GM19438 (cell line): ENCODE results near the gene ADAMTS17.

Experiments
- ATAC-seq: cut with Tn5 transposase; IDR thresholded peaks from one replicate; pipeline ENCODE4 v1.9.1; 2021; ENCODE audit warnings: low read depth; ENCODE audit not compliant: unreplicated experiment

The ADAMTS17 gene

DNA sequence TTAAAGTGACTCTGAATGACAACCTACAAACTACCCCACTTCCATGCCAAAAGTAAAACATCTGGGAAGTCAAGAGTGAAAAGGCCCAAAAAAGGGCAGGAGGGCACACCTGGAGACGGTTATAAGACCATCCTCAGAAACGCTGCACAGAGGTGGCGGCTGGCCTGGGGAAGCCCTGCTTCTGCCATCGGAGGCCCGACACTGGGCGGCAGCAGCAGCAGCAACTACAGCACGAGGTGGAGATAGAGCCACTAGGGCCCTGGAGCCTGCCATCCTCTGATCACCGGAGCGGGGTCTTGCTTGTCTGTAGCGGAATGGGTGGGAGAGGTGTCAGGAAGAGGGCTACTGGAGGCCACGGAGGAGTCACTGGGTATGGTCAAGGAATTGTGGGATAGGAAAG, 283.3 kb downstream of the ADAMTS17 start:
- no peak for ATAC-seq

DNA sequence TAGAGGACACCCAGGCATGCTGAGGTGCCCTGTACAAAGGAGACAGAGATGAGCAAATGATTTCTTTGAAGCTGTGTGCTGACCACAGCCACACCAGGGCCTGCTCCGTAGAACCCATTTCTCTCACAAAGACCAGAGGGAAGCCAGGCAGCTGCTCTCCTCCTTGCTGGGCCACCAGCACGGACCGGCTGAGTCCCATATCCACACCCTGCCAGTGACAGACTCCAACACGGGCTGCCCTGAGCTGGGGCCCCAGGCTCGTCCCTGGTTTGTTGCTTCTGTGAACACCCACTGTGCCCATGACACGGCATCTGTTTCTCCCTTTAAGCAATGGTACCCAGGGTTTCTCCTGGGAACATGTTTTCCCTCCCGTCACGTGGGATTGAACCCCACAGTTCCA, 284.5 kb downstream of the ADAMTS17 start:
- ATAC-seq: no peak

DNA sequence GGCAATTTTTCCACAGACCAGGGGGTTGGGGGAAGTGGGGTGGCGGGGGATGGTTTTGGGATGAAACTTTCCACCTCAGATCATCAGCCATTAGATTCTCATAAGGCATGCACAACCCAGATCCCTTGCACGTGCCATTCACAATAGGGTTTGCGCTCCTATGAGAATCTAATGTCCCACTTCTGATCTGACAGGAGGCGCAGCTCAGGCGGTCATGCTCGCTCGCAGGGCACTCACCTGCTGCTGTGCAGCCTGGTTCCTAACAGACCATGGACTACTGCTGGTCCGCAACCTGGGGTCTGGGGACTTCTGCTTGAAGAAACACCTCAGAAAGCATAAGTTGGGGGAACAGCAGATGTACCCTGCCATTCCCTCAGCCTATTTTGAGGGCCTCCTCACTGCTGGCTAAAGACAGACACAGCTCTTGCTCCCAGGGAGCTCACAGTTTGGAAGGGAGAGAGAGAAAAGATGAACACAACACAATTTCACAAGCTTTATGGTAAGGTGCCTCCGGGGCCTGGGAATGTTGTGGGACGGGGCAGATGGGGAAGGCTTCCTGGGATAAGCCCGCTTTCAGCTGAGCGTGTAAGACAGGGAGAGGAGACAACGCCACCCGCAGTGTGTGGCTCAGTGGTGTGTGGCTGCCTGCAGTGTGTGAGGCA, 285.2 kb downstream of the ADAMTS17 start:
- no peak for ATAC-seq

DNA sequence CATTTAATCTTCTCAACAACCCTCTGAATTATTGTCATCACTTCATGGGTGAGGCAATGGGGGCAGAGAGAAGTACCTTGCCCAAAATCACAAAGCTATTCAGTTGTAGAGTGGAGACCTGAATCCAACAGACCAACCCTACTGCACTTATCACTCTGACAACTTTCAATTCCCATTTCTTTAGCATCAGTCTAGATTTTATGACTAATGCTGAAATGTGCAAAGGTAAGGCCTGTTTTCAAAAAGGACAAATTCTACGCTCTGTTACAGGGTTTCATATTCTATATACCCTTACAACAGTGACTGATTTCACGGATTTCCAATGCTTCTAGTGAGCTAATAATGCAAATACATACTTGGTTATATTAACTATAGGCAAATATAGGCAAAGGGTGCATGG, 286.0 kb downstream of the ADAMTS17 start:
- no peak for ATAC-seq

DNA sequence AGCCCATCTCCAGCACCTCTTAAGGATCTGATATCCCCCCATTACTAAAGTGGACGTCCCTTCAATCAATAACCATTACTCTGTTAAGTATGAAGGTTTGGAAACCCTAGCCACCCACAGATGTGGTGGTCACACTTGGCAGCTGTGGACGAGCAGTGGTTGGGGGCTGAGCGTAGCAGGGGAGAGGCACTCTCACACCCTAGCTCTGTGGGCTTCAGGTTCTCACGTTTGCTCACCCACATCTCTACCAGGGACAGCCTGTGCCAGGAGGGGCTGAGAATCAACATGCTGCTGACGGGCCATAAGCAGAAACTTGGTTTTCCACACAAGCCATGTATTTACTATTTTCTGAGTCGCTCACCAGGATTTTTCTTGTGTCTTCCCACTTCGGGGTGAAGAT, 287.2 kb downstream of the ADAMTS17 start:
- ATAC-seq: no peak

DNA sequence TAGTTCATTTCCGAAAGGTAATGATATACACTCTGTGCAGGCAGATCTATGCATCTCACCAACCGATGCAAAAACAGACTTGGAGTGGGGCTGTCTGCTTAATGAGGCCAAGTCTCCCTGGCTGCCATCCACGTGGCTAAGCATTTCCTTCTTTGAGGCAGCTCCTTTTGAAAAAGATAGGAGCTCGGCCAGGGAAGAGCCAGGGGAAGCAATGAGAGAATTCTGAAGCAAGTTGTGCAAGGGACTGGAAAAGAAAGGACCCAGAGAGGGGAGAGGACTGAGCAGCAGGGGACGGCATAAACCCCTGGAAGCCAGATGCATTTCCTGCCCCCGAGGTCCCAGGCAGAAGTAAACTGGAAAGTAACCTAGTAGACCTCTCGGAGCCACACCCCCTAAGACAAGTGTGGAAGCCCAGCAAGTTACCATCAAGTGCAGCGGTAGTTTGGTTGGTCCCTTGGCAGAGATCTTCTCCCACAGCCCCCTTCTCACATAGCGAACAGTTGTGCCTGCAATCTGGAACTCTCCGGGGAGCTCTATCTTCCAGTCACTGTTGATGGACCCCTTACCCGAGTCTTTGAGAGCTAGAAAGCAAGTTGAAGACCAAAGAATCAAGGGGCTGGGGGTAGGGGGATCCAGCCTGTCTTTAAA, 288.2 kb downstream of the ADAMTS17 start:
- ATAC-seq: no peak

DNA sequence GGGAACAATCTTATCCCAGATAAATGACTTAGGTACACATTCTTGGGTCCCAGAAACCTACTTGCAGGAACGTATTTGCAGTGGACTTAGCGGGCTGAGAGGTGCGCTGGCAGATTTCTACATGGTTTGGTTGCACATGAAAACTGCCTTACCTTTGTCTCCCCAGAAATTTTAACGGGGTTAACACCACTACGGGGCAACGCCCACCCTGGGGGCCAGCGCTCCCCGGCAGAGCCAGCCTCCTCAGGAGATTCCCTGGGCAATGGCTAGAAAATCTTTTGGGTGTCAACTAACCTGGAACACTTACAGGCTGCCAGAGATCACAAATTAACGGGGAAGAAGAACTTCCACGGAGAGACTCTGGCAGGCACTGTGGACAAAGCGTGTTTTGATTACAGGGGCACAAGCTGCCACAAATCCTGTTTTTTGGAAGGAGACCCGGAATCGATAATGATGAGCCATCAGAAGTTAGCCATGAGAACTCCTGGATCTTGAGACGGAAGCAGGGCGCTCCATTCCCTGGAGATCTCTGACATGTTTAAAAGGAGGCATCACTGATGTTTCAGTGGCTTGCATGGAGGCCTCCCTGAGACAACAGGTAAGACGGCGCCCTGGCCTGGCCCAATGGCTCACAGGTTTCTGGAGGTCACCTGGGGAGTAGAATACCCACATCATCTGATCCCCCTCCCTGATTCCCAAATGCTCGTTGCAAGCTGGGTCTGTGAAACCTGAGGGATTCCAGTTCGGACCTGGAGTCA, 288.9 kb downstream of the ADAMTS17 start:
- ATAC-seq: no peak

DNA sequence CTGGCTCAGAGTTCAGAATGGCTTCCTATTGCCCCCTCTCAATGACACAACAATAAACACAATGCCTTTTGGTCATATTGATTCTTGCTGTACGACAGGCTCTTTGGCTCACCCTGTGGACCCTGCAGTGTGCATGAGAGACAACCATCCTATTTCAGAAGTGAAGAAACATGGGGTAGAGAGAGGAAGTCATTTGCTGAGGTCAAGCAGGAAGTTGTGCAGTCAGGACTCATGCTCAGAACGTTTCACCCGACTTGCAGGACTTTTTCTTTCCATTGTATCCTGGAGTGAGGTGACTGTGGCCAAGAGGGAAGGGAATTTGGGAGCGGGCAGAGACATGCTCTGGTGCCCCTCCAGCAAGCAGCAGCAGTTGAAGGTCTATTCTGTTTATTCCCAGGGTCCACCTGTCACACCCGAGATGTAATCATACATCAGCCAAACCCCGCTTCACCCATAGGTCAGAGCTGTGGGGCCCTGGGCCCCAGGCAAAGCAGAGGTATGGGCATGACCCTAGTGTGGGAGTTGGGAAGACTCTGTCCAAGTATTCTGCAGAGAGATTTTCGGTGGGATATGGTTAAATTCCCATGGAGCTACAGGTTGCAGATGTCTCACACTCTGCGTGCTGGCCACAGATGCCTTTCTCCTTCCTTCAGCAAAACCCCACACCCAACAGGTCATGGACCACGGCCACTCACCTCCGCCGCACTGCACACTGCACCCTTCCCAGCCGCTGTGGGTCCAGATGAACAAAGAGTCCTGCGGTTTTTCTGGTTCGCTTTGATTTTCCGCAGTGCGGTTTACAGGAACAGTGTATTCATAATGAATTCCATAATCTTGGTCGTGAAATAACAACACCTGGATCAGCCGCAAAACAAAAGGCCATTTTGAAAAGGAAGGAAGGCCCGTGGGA, 290.6 kb downstream of the ADAMTS17 start:
- no peak for ATAC-seq

DNA sequence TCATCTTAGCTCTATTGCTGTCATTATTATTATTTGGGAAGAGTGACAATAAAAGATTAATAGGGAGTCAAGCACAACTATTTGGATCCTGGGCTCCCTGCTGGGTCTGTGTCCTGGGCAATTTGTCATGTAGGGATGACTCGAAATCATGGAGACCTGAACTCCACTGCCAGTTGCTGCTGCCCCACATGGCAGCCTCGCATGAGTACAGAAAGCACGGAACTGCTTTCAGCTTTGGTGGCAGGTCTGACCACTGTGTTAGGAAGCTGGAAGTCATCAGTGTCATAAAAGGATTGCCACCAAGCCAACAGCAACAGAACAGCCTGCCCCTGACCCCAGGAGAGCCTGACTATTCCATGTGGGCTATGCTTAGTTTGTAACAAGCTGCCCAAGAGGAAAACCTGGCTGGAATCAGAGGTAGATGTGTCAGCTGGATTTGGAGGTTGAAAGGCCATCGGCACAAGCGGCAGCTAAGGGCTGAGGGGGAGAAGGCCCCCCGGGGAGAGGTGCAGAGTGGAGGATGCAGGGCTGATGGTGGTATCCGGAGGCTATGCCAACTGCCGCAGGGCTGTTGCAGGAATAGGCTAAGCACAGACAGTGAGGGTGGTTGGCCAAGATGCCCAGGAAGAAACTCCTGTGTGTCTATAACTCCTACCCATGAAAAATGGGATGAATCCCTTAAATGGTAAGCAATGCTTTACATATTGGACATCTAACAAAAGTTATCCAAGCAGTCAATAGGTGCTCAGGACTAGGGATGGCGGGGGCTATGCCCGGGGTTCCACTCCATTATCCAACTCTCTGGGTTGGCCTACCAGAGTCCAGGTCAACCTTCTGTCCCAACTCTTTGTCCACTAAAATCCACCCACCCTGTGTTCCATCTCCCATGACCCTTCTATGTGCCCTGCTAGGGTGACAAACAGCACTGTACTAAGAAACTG, 291.6 kb downstream of the ADAMTS17 start:
- no peak for ATAC-seq

DNA sequence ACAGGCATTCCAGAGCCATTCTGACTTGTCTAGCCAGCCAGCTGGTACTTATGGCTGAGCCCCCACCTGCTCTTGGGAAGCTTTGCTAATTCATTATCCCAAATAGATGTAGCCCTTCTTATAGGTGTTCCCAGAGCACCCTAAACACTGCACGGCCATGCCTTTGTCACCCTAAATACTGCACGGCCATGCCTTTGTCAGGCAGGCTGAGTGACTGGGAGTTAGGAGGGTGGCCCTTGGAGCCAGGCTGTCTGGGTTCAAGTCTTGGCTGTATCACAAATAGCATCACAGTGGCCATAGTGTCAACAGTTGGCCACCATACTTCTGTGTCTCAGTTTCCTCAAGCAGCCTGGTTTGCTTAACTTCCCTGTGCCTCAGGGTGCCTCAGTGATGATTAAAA, 292.3 kb downstream of the ADAMTS17 start:
- ATAC-seq: no peak

DNA sequence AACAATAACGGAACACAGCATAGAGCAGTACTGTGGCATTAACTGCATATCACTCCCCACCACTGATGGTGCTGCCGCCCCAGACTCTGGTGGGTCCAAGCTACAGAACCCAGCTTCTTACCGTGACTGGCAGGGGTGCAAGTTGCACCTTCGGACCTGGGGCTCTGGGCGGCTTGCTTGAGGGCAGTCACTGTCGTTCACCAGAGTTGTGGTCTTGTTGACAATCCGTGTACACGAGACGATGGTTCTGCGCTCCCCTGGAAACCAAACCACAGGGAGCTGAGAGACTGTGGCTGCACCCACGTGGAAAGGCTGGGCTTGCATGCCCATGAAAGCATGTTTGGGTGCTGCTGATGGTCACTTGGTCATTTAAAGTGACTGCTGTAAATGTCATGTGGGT, 293.0 kb downstream of the ADAMTS17 start:
- no peak for ATAC-seq

DNA sequence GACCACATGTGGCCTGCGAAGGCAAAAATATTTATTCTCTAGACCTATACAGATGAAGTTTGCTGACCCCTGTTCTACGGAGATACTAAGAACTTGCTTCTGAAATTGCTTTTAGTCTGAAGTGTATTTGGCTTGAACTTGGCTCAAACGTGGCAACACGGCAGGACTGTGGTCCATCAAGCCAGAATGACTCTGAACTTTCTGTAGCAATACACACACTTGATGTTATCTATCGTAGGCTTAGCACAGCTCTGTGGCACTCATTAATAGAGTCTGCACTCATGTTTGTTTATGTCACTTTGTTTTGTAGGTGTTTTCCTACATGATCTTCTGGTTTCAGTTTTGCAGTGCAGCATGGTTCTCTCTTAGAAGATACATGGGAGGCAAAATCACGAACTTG, 298.1 kb downstream of the ADAMTS17 start:
- ATAC-seq: no peak

DNA sequence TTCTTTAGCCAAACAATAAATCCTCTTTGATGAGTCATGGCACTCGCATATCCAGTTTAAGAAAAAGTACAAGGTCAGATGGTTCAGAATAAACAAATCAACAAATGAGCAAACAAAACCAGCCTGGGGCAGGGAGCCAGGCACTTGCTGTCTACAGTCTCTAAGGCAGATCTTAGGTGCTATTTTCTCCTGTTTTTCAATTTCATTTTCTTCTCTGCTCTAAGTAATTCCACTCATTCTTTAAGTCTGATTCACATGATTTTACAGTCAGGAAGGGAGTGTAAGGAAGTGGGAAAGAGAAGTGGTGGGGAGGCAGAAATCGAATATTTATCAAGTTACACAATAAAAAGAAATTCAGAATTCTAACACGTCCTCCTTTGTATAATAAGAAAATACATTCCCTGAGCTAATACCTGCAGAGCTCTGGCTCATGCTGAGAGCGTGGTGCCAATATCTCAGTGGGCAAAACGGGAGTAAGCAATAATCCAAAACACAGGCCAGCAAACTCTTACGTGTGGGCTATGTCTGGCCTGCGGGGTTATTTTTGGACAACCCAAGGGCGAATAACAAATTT, 298.6 kb downstream of the ADAMTS17 start:
- no peak for ATAC-seq

DNA sequence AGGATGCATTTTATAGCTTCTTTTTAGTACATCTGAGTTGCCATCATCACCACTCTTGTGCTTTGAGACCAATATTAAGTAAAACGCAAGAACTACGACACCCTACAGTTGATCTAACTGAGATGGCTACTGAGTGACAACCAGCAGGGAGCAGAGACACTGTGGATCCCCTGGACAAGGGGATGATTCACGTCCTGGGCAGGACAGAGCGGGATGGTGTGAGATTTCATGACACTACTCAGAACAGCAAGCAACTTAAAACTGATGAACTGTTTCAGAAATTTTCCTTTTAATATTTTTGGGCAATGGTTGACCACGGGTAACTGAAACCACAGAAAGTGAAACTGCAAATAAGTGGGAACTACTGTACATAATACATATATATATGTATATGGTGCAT, 299.2 kb downstream of the ADAMTS17 start:
- ATAC-seq: no peak

DNA sequence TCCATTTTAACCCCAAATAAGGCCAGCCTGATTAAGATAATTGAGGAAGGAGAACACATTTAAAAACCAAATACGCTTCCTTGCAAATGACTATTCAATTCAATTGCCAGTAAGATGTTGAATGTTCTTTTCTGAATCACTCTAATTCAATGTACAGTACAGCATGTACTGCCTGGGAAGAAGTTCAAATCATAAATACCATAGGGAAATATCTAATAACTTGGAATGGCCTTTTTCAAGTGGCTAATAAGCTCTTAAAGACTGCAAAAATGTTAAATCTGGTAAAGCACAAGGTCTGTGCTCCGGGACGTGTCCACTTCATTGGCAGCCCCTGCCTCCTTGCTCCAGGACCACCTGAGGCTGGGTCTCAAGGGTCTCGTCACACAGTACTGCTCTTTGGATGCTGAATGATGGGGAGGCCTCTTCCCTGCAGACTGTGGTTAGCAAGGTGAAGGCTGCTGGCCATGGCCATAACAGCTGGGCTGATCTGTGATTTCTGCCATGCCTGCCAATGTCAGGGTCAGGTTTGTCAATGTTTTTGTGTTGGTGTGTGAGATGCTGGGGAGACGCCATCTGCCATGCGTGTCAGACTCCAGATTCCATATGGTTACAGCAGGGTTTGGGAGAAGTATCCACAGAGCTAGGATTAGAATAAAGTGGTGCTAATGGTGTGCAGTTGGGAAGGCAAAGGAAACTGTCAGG, 300.5 kb downstream of the ADAMTS17 start:
- ATAC-seq: no peak

DNA sequence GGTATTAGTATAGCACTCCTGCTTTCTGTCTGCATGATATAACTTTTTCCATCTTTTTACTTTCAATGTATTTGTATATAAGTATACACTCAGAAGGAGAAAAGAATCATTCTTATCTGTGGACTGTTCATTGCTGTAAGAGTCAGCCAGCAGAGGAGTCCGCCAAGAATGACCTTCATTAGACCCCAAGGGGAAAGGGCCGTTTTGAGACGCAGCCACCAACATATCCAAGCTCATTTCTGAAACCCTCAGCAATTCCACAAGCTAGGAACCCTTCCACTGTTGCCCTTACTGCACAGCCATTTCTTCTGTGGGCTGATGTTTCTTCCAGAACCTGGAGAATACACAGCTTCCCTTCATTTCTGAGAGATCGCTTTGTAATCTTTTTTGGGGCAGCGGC, 301.8 kb downstream of the ADAMTS17 start:
- no peak for ATAC-seq

DNA sequence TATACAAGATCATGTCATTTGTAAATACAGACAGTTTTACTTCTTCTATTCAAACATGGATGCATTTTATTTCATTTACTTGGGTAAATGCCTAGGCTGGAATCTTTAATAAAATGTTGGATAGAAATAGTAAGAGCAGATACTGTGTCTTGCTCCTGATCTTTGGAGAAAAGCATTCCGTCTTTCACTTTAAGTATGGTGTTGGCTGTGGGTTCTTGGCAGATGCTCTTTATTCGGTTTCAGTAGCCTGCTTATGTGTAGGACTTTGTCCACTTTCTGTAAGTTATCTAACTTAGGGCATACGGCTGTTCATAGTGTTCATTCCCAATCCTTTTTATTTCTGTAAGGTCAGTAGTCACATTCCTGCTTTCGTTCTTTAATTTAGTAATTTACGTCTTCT, 303.0 kb downstream of the ADAMTS17 start:
- no peak for ATAC-seq

DNA sequence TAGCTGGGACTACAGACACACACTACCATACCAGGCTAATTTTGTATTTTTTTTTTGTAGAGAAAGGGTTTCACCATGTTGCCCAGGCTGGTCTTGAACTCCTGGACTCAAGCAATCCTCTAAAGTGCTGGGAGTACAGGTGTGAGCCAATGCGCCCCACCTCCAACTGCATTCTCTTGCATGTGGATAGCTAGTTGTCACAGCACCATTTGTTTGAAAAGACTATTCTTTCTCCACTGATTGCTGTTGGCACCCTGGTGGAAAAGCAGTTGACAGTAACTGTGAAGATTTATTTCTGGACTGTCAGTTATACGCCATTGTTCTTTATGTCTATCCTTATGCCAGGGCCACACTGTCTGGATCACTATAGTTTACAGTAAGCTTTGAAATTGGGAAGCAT, 303.9 kb downstream of the ADAMTS17 start:
- ATAC-seq: no peak

DNA sequence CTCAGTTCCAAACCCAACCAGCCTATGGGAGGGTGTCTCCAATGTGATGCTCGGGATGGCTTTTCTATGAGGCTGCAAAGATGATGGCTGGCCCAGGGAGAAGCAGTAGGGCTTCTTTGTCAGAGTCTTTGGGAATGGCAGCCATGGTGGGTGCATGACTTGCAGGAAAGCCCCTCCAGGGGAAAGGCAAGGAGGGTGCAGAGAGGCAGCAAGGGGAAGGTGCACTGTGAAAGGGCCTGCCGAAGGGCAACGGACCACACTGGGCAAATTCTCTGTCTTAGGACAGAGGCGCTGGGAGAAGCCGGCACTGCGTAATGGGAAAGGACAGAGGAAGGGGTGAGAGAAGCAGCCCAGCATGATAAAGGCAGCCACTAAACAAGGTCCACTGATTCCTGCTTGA, 305.8 kb downstream of the ADAMTS17 start:
- ATAC-seq: no peak
